Upper lobe of left lung (tissue), 4 donors: ENCODE data around the gene RSPH10B2.
"Not testable (repeated sequence)": the region's sequence is repeated elsewhere in the genome, so short reads cannot be mapped to it uniquely, and the experiment has no call there.

ENCODE experiments used
- EP300 ChIP-seq, 4 donors: sonication (generic); formaldehyde crosslinking; IDR thresholded peaks; one replicate each; pipeline ENCODE4 v1.5.1; 2017; ENCODE audit warnings: antibody characterized with exemption in 4 of 4, control low read depth in 2 of 4
- POLR2A ChIP-seq, 4 donors: fragments of 450-650 bp; IDR thresholded peaks; one replicate each; pipeline ENCODE4 v1.5.1; 2016 to 2017; ENCODE audit warnings: antibody characterized with exemption in 4 of 4, mild to moderate bottlenecking in 2 of 4
- POLR2AphosphoS5 ChIP-seq, 2 donors: sonication (generic); formaldehyde crosslinking; IDR thresholded peaks; one replicate each; pipeline ENCODE4 v1.5.1; 2017; ENCODE audit warnings: antibody characterized with exemption in 2 of 2
- TF ChIP-seq, protein P1 (sequence below), 6 experiments: fragments of 450-650 bp in 4 of 6; fragments of 200-600 bp in 2 of 6; sonication (generic) in 2 of 6; IDR thresholded peaks; one replicate each; pipeline ENCODE4 v1.5.1; 2016 to 2019; ENCODE audit warnings: antibody characterized with exemption in 6 of 6

DNA sequence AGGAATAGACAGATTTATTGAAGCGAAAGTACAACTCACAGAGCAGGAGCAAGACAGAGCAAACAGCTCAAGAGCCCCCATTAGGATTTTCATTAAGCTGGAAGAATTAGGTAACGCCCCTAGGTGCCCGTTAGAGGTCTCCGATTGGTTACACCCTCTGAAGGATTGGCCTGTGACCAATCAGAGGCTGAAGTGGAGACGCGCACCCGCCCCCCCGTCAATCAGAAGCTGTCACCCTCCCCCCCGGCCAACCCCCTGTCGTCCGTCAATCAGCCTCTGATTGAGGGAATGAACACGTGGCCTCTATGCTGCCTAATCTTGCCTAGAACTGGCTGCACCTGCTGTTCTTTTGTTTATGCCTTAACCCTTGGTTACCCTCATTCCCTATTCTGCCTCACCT is 73.3 kb downstream of the RSPH10B2 start:
- not testable (repeated sequence) for TF ChIP-seq POLR2AphosphoS5, EP300, POLR2A (IDR thresholded peaks at IDR 0.05)
- TF ChIP-seq, protein P1, sequence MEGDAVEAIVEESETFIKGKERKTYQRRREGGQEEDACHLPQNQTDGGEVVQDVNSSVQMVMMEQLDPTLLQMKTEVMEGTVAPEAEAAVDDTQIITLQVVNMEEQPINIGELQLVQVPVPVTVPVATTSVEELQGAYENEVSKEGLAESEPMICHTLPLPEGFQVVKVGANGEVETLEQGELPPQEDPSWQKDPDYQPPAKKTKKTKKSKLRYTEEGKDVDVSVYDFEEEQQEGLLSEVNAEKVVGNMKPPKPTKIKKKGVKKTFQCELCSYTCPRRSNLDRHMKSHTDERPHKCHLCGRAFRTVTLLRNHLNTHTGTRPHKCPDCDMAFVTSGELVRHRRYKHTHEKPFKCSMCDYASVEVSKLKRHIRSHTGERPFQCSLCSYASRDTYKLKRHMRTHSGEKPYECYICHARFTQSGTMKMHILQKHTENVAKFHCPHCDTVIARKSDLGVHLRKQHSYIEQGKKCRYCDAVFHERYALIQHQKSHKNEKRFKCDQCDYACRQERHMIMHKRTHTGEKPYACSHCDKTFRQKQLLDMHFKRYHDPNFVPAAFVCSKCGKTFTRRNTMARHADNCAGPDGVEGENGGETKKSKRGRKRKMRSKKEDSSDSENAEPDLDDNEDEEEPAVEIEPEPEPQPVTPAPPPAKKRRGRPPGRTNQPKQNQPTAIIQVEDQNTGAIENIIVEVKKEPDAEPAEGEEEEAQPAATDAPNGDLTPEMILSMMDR (IDR thresholded peaks at IDR 0.05) = not testable (repeated sequence)
